Liver (tissue), 9 donors: ENCODE measurements around the gene HNRNPL. TPM values are rescaled to one million over a fixed set of nuclear protein-coding genes. Genes with fewer than 3 reads are reported as not detected.

Experiments
- DNase-seq: peaks from one replicate; pipeline ENCODE4 v3.0.0-alpha.2; 2017; ENCODE audit warnings: low spot score
- H3K27ac ChIP-seq, 2 donors: one replicate each; pipeline ENCODE4 v1.7.0; 2013; ENCODE audit warnings: inconsistent platforms in 2 of 2, low read length in 2 of 2, control low read depth in 1 of 2, low read depth in 1 of 2, mild to moderate bottlenecking in 1 of 2
- H3K27me3 ChIP-seq, 4 donors: one replicate each; pipeline versions ENCODE4 v1.6.1 to v1.7.0; 2013; ENCODE audit warnings: low read length in 3 of 4, inconsistent platforms in 1 of 4, mild to moderate bottlenecking in 1 of 4, moderate library complexity in 1 of 4; ENCODE audit not compliant: control insufficient read depth in 4 of 4, insufficient read depth in 4 of 4
- H3K36me3 ChIP-seq, 4 donors: one replicate each; pipeline versions ENCODE4 v1.6.1 to v1.7.0; 2013; ENCODE audit warnings: low read length in 3 of 4, mild to moderate bottlenecking in 3 of 4, low read depth in 1 of 4, moderate library complexity in 1 of 4; ENCODE audit not compliant: control insufficient read depth in 4 of 4, insufficient read depth in 3 of 4
- H3K4me1 ChIP-seq, 4 donors: one replicate each; pipeline versions ENCODE4 v1.6.1 to v1.7.0; 2013; ENCODE audit warnings: low read length in 3 of 4, mild to moderate bottlenecking in 3 of 4, moderate library complexity in 1 of 4; ENCODE audit not compliant: control insufficient read depth in 4 of 4, insufficient read depth in 4 of 4
- H3K4me3 ChIP-seq, 3 donors: one replicate each; pipeline versions ENCODE4 v1.6.1 to v1.7.0; 2013; ENCODE audit warnings: low read length in 3 of 3, control low read depth in 1 of 3, low read depth in 1 of 3, mild to moderate bottlenecking in 1 of 3
- H3K9ac ChIP-seq, 2 donors: one replicate each; pipeline ENCODE4 v1.7.0; 2013; ENCODE audit warnings: low read length in 2 of 2, mild to moderate bottlenecking in 2 of 2, moderate library complexity in 2 of 2, control low read depth in 1 of 2, low read depth in 1 of 2
- H3K9me3 ChIP-seq, 4 donors: one replicate each; pipeline versions ENCODE4 v1.6.1 to v1.7.0; 2013; ENCODE audit warnings: low read length in 3 of 4; ENCODE audit not compliant: control insufficient read depth in 4 of 4
- EGR1 ChIP-seq, 2 donors: IDR thresholded peaks; 2 replicates each; pipeline ENCODE4 v1.6.1; 2016 to 2018; ENCODE audit warnings: antibody characterized with exemption in 2 of 2, low read depth in 2 of 2
- FOXA2 ChIP-seq: IDR thresholded peaks from 2 replicates; pipeline ENCODE4 v1.6.1; 2016; ENCODE audit warnings: antibody characterized with exemption
- GABPA ChIP-seq, 2 donors: IDR thresholded peaks in 1 of 2; conservative IDR thresholded peaks in 1 of 2; 2 replicates each; pipeline ENCODE4 v1.6.1; 2016; ENCODE audit warnings: antibody characterized with exemption in 2 of 2, mild to moderate bottlenecking in 1 of 2, moderate library complexity in 1 of 2
- HNF4A ChIP-seq, 2 donors: conservative IDR thresholded peaks; 2 replicates each; pipeline ENCODE4 v1.6.1; 2016; ENCODE audit warnings: antibody characterized with exemption in 2 of 2, mild to moderate bottlenecking in 2 of 2
- HNF4G ChIP-seq: IDR thresholded peaks from 2 replicates; pipeline ENCODE4 v1.6.1; 2016; ENCODE audit warnings: antibody characterized with exemption
- JUND ChIP-seq, 2 donors: IDR thresholded peaks; 2 replicates each; pipeline ENCODE4 v1.6.1; 2016; ENCODE audit warnings: antibody characterized with exemption in 2 of 2
- RAD21 ChIP-seq, 2 donors: IDR thresholded peaks; 2 replicates each; pipeline ENCODE4 v1.6.1; 2016; ENCODE audit warnings: antibody characterized with exemption in 2 of 2, mild to moderate bottlenecking in 2 of 2
- RXRA ChIP-seq, 2 donors: IDR thresholded peaks; 2 replicates each; pipeline ENCODE4 v1.6.1; 2017 to 2018; ENCODE audit warnings: antibody characterized with exemption in 2 of 2, mild to moderate bottlenecking in 1 of 2
- SP1 ChIP-seq: IDR thresholded peaks from 2 replicates; pipeline ENCODE4 v1.6.1; 2018; ENCODE audit warnings: antibody characterized with exemption, mild to moderate bottlenecking
- TAF1 ChIP-seq: conservative IDR thresholded peaks from 2 replicates; pipeline ENCODE4 v1.6.1; 2016; ENCODE audit warnings: antibody characterized with exemption, mild to moderate bottlenecking
- WGBS: extraction: QIAGEN DNeasy Blood & Tissue Kit; methylation state at CpG from one replicate; pipeline ENCODE4 v1.1.7; 2013; 5-methylcytosine and 5-hydroxymethylcytosine counted together
- polyA plus RNA-seq, 2 donors: library from polyadenylated mRNA; stranded (reverse) in 1 of 2; unstranded in 1 of 2; fragments of 200-250 nt in 1 of 2; fragments of >200 nt in 1 of 2; fragmentation: Nextera tagmentation in 1 of 2; extraction: Ambion mirVana in 1 of 2; gene quantifications; one replicate each; pipeline versions ENCODE4 v1.2.1 to v1.2.3, GENCODE V29; 2013 to 2015
- total RNA-seq, 2 donors: library from RNA; depleted of rRNA; stranded (reverse); fragments of >200 nt; gene quantifications; one replicate each; pipeline ENCODE4 v1.2.3, GENCODE V29; 2014
- TF ChIP-seq, protein P1 (sequence below): IDR thresholded peaks from 2 replicates; pipeline ENCODE4 v1.6.1; 2016; ENCODE audit warnings: antibody characterized with exemption
- TF ChIP-seq, protein P2 (sequence below): IDR thresholded peaks from 2 replicates; pipeline ENCODE4 v1.6.1; 2016; ENCODE audit warnings: antibody characterized with exemption
- TF ChIP-seq, protein P3 (sequence below): fragments of 150-350 bp; IDR thresholded peaks from 2 replicates; pipeline ENCODE4 v1.5.1; 2017; ENCODE audit warnings: improper control_type of control experiment, low read depth, low read length; ENCODE audit not compliant: missing input control
- TF ChIP-seq, protein P4 (sequence below): IDR thresholded peaks from 2 replicates; pipeline ENCODE4 v1.6.1; 2016; ENCODE audit warnings: antibody characterized with exemption
- TF ChIP-seq, protein P5 (sequence below): IDR thresholded peaks from 2 replicates; pipeline ENCODE4 v1.6.1; 2016; ENCODE audit warnings: antibody characterized with exemption, mild to moderate bottlenecking
- donor health status: healthy.
- donor health status: healthy.
- donor health status: healthy.
- donor health status: healthy.
- donor health status: healthy.

The HNRNPL gene
- total and polyA plus RNA-seq, 4 donors, result 50.4 to 166 (median 95.6) TPM

DNA sequence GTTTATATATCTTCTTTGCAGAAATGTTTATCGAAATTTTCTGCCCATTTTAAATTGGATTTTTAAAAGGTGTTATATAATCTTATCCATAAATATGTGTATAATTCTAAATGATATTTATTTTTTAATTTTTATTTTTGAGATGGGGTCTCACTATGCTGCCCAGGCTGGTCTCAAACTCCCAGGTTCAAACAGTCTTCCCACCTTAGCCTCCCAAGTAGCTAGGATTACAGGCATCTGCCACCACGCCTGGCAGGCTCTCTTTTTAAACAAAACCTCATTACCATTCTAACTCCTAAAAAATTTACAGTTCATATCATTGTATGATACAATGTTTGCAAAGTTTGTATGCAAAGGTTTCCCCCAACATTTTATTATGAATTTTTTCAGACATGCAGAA, 53.6 kb downstream of the HNRNPL start:
- DNase-seq, result no peak
- peaks cover 0 to 5% (median under 1%) of the 10 kb centered on the region in 4 donors for H3K36me3 ChIP-seq
- H3K27me3 ChIP-seq, result no peaks in the 10 kb centered on the region
- TF ChIP-seq TAF1 (no peak), HNF4A (conservative IDR thresholded peaks at IDR 0.05) (no peak), JUND (IDR thresholded peaks at IDR 0.05) (no peak), EGR1 (IDR thresholded peaks at IDR 0.05; ENCODE audit: low read depth in 2 of 2) (no peak), SP1 (no peak), FOXA2 (no peak)
- TF ChIP-seq, protein P1, sequence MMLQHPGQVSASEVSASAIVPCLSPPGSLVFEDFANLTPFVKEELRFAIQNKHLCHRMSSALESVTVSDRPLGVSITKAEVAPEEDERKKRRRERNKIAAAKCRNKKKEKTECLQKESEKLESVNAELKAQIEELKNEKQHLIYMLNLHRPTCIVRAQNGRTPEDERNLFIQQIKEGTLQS, result no peak
- TF ChIP-seq, protein P2, sequence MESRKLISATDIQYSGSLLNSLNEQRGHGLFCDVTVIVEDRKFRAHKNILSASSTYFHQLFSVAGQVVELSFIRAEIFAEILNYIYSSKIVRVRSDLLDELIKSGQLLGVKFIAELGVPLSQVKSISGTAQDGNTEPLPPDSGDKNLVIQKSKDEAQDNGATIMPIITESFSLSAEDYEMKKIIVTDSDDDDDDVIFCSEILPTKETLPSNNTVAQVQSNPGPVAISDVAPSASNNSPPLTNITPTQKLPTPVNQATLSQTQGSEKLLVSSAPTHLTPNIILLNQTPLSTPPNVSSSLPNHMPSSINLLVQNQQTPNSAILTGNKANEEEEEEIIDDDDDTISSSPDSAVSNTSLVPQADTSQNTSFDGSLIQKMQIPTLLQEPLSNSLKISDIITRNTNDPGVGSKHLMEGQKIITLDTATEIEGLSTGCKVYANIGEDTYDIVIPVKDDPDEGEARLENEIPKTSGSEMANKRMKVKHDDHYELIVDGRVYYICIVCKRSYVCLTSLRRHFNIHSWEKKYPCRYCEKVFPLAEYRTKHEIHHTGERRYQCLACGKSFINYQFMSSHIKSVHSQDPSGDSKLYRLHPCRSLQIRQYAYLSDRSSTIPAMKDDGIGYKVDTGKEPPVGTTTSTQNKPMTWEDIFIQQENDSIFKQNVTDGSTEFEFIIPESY, result no peak
- no peak overlapping the region for H3K27ac ChIP-seq
- no peak overlapping the region for H3K9ac ChIP-seq
- 79% methylated on average over 2 of the region's 2 CpGs for WGBS
- H3K9me3 ChIP-seq, result no peaks in the 10 kb centered on the region
- H3K4me3 ChIP-seq, result no peak overlapping the region
- peaks cover 0 to 6% (median 2%) of the 10 kb centered on the region in 4 donors for H3K4me1 ChIP-seq

DNA sequence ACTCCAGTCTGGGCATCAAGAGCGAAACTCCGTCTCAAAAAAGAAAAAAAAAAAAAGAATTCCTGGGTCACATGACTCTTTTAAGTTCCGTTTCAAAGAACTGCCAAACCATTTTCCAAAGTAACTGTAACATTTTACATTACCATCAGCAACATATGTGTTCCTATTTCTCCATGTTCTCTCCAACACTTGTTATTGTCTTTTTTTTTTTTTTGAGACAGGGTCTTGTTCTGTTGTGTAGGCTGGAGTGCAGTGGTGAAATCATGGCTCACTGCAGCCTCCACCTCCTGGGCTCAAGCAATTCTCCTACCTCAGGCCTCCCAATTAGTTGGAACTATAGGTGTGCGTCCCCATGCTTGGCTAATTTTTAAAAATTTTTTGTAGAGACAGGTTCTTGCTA, 54.2 kb downstream of the HNRNPL start:
- WGBS, result 92% methylated on average over 4 of the region's 4 CpGs
- TF ChIP-seq GABPA (IDR thresholded peaks at IDR 0.05 in 1 of 2, conservative IDR thresholded peaks at IDR 0.05 in 1 of 2) (no peak), SP1 (no peak), RXRA (IDR thresholded peaks at IDR 0.05) (no peak), HNF4G (no peak), JUND (IDR thresholded peaks at IDR 0.05) (no peak), HNF4A (conservative IDR thresholded peaks at IDR 0.05) (no peak), RAD21 (IDR thresholded peaks at IDR 0.05) (no peak), FOXA2 (no peak)
- TF ChIP-seq, protein P3, sequence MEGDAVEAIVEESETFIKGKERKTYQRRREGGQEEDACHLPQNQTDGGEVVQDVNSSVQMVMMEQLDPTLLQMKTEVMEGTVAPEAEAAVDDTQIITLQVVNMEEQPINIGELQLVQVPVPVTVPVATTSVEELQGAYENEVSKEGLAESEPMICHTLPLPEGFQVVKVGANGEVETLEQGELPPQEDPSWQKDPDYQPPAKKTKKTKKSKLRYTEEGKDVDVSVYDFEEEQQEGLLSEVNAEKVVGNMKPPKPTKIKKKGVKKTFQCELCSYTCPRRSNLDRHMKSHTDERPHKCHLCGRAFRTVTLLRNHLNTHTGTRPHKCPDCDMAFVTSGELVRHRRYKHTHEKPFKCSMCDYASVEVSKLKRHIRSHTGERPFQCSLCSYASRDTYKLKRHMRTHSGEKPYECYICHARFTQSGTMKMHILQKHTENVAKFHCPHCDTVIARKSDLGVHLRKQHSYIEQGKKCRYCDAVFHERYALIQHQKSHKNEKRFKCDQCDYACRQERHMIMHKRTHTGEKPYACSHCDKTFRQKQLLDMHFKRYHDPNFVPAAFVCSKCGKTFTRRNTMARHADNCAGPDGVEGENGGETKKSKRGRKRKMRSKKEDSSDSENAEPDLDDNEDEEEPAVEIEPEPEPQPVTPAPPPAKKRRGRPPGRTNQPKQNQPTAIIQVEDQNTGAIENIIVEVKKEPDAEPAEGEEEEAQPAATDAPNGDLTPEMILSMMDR, result no peak
- TF ChIP-seq, protein P4, sequence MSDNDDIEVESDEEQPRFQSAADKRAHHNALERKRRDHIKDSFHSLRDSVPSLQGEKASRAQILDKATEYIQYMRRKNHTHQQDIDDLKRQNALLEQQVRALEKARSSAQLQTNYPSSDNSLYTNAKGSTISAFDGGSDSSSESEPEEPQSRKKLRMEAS, result no peak
- TF ChIP-seq, protein P1, result no peak
- H3K9me3 ChIP-seq, result no peaks in the 10 kb centered on the region

DNA sequence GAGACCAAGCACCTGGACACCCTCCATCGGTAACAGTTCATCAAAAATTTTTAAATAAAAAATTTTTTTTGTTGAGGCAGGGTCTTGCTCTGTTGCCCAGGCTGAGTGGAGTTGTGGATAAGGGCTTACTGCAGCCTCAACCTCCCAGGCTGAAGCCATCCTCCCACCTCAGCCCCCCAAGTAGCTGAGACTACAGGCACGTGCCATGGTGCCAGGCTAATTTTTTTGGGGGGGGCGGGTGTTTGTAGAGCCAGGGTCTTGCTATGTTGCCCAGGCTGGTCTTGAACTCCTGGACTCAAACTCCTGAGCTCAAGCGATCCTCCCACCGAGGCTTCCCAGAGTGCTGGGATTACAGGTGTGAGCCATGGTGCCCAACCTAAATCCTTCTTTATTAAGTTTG, 56.1 kb downstream of the HNRNPL start:
- no peaks in the 10 kb centered on the region for H3K9me3 ChIP-seq
- no peak for DNase-seq
- H3K27me3 ChIP-seq, result no peaks in the 10 kb centered on the region
- H3K9ac ChIP-seq, result no peak overlapping the region
- H3K36me3 ChIP-seq, result no peaks in the 10 kb centered on the region
- no peak overlapping the region for H3K4me3 ChIP-seq
- H3K27ac ChIP-seq, result no peak overlapping the region
- WGBS, result 98% methylated on average over 5 of the region's 5 CpGs
- H3K4me1 ChIP-seq, result peaks cover 0 to 6% (median 2%) of the 10 kb centered on the region in 4 donors
- TF ChIP-seq FOXA2, result no peak
- TF ChIP-seq RAD21 (IDR thresholded peaks at IDR 0.05), result no peak
- TF ChIP-seq, protein P2, result no peak
- TF ChIP-seq, protein P5, sequence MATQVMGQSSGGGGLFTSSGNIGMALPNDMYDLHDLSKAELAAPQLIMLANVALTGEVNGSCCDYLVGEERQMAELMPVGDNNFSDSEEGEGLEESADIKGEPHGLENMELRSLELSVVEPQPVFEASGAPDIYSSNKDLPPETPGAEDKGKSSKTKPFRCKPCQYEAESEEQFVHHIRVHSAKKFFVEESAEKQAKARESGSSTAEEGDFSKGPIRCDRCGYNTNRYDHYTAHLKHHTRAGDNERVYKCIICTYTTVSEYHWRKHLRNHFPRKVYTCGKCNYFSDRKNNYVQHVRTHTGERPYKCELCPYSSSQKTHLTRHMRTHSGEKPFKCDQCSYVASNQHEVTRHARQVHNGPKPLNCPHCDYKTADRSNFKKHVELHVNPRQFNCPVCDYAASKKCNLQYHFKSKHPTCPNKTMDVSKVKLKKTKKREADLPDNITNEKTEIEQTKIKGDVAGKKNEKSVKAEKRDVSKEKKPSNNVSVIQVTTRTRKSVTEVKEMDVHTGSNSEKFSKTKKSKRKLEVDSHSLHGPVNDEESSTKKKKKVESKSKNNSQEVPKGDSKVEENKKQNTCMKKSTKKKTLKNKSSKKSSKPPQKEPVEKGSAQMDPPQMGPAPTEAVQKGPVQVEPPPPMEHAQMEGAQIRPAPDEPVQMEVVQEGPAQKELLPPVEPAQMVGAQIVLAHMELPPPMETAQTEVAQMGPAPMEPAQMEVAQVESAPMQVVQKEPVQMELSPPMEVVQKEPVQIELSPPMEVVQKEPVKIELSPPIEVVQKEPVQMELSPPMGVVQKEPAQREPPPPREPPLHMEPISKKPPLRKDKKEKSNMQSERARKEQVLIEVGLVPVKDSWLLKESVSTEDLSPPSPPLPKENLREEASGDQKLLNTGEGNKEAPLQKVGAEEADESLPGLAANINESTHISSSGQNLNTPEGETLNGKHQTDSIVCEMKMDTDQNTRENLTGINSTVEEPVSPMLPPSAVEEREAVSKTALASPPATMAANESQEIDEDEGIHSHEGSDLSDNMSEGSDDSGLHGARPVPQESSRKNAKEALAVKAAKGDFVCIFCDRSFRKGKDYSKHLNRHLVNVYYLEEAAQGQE, result no peak
- no peak for TF ChIP-seq HNF4A (conservative IDR thresholded peaks at IDR 0.05)
- TF ChIP-seq, protein P1, result no peak
- no peak for TF ChIP-seq SP1

More for the DNA sequence above, 54.2 kb downstream of the HNRNPL start:
- Histone ChIP-seq H3K36me3 (no peaks in the 10 kb centered on the region), H3K27ac (no peak overlapping the region), H3K4me3 (no peak overlapping the region), H3K27me3 (no peaks in the 10 kb centered on the region), H3K9ac (no peak overlapping the region), H3K4me1 (peaks cover 0 to 6% (median 2%) of the 10 kb centered on the region in 4 donors)
- no peak for DNase-seq
